ENCODE data around the gene GSTA1. TPM values are rescaled to one million over a fixed set of nuclear protein-coding genes. Genes with fewer than 3 reads are reported as not detected.
"Not testable (repeated sequence)": the region's sequence is repeated elsewhere in the genome, so short reads cannot be mapped to it uniquely, and the experiment has no call there.

Gene GSTA1
- total RNA-seq, 4 donors from 2014 or later = not detected

DNA sequence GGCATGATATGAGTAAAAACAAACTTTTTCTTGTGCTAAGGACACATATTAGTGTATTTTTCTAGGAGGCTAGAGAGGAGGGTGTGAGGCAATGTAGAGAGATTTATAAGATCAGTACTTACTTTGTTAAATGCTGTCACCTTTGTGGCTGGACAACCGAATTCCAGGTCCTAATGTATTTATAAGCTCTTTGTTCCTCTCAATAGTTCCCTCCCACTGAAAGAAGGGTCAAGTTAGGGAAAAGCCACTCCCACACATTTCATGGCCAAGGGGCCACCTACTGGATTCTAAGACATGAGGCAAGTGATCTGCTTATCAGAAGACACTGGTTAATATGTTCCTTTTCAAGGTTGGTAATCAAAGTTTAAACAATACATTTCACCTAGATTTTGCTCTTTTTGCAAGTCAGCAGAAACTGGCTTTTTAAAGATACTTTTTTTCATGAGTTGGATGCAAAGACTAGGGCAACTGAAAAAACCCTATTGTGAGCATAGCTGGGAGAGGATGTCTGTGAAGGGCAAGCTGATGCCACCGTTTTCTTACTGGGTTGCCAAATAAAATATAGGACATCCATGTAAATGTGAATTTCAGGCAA, 40.2 kb downstream of the GSTA1 start, which contains the start of gene GSTA2:
Gene GSTA2 (minus strand): TSS at position 154 of the 595 bp plus-strand sequence. CDS start 5,528 bp downstream, outside the sequence.
- H3K36me3 ChIP-seq; intact Hi-C loops (cut with DNase I); H3K27me3 ChIP-seq; H3K27ac ChIP-seq (replicated peaks in 1 of 4); DNase-seq (ENCODE audit: extremely low spot score); H3K9me3 ChIP-seq; H3K4me3 ChIP-seq; H3K4me1 ChIP-seq: not testable (repeated sequence)
- 76% methylated on average over 2 of the region's 2 CpGs for WGBS

DNA sequence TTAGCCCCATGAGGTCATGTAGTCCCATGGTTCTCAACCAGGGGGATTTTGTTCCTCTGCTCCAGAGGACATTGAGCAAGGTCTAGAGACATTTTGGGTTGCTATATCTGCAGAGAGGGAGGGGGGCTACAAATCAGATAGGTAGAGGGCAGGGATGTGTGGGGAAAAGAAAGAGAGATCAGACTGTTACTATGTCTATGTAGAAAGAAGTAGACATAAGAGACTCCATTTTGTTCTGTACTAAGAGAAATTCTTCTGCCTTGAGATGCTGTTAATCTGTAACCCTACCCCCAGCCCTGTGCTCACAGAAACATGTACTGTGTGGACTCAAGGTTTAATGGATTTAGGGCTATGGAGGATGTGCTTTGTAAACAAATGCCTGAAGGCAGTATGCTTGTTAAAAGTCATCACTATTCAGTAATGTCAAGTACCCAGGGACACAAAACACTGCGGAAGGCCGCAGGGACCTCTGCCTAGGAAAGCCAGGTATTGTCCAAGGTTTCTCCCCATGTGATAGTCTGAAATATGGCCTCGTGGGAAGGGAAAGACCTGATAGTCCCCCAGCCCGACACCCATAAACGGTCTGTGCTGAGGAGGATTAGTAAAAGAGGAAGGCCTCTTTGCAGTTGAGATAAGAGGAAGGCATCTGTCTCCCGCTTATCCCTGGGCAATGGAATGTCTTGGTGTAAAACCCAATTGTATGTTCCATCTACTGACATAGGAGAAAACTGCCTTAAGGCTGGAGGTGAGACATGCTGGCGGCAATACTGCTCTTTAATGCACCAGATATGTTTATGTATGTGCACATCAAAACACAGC, 41.7 kb downstream of the GSTA1 start:
- H3K36me3 ChIP-seq; H3K4me3 ChIP-seq; H3K27me3 ChIP-seq; H3K9me3 ChIP-seq; H3K27ac ChIP-seq (replicated peaks in 1 of 4); H3K4me1 ChIP-seq; intact Hi-C loops (cut with DNase I); DNase-seq (ENCODE audit: extremely low spot score): not testable (repeated sequence)
- WGBS = 69% methylated on average over 7 of the region's 7 CpGs

DNA sequence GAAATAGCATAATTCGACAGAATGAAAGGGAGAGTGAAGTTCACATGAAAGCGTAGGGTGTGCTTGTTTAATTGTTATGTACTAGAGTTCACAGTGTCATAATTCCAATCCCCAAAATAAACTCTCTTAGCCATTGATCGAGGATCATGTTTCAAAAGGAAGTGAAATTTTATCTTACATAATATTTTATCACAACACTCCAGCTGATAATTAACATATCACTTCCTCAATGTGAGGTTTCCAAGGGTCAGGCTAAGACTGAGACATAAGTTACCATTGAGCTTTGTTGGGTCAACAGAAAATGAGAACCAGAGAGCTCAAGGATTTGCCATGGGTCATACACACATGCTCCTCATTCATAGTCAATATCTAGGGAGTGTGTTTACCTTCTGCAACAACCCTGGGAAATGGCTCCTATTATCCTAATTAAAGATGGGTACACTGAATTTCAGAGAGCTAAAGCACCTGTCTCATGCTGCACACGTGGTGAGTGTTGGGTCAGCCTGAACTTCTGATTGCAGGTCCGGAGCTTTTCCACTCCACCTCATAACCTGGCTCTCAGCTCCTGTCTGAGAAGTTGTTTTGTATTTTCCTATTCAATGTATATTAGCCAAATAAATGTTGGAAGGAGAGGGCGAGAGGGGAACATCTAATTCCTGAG, 43.4 kb downstream of the GSTA1 start:
- H3K4me3 ChIP-seq = no peak overlapping the region
- H3K36me3 ChIP-seq = no peaks in the 10 kb centered on the region
- 67% methylated on average over 6 of the region's 6 CpGs for WGBS
- TF ChIP-seq POLR2A (IDR thresholded peaks at IDR 0.05; ENCODE audit: low read depth) (no peak), POLR2AphosphoS5 (IDR thresholded peaks at IDR 0.05) (no peak), EP300 (IDR thresholded peaks at IDR 0.05) (no peak)
- TF ChIP-seq, protein P1, sequence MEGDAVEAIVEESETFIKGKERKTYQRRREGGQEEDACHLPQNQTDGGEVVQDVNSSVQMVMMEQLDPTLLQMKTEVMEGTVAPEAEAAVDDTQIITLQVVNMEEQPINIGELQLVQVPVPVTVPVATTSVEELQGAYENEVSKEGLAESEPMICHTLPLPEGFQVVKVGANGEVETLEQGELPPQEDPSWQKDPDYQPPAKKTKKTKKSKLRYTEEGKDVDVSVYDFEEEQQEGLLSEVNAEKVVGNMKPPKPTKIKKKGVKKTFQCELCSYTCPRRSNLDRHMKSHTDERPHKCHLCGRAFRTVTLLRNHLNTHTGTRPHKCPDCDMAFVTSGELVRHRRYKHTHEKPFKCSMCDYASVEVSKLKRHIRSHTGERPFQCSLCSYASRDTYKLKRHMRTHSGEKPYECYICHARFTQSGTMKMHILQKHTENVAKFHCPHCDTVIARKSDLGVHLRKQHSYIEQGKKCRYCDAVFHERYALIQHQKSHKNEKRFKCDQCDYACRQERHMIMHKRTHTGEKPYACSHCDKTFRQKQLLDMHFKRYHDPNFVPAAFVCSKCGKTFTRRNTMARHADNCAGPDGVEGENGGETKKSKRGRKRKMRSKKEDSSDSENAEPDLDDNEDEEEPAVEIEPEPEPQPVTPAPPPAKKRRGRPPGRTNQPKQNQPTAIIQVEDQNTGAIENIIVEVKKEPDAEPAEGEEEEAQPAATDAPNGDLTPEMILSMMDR (IDR thresholded peaks at IDR 0.05) = no peak
- H3K4me1 ChIP-seq = no peaks in the 10 kb centered on the region
- no peaks in the 10 kb centered on the region for H3K9me3 ChIP-seq
- no peaks in the 10 kb centered on the region for H3K27me3 ChIP-seq
- intact Hi-C loops (cut with DNase I) = no loop called here
- no peak overlapping the region for H3K27ac ChIP-seq (replicated peaks in 1 of 4)
- no peak for DNase-seq (ENCODE audit: extremely low spot score)

DNA sequence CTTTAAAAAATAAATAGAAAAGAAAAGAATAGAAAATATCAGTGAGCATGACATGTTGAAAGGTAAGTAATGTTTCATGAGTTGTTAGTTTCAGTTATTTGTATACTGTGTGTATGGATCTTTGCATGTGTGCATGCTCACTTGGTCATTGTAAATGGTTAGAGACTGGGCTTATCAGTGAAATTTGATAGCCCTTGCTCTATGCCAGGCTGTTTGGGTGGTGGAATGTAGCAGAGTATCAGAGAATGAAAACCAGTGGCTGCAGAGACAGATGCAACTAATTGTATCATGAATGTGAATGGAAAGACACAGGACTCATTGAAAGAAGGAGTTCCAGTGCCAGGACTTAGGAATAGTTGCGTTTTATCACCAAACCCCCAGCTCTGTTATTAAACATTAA, 44.5 kb downstream of the GSTA1 start:
- no peaks in the 10 kb centered on the region for H3K4me1 ChIP-seq
- H3K4me3 ChIP-seq = no peak overlapping the region
- intact Hi-C loops (cut with DNase I) = no loop called here
- H3K36me3 ChIP-seq = no peaks in the 10 kb centered on the region
- H3K27me3 ChIP-seq = no peaks in the 10 kb centered on the region
- no peak for TF ChIP-seq POLR2AphosphoS5 (IDR thresholded peaks at IDR 0.05)
- no peak for TF ChIP-seq EP300 (IDR thresholded peaks at IDR 0.05)
- TF ChIP-seq, protein P1 (IDR thresholded peaks at IDR 0.05) = no peak
- TF ChIP-seq POLR2A (IDR thresholded peaks at IDR 0.05; ENCODE audit: low read depth) = no peak
- 100% methylated on average over 1 of the region's 1 CpG for WGBS
- H3K9me3 ChIP-seq = no peaks in the 10 kb centered on the region
- H3K27ac ChIP-seq (replicated peaks in 1 of 4) = no peak overlapping the region
- no peak for DNase-seq (ENCODE audit: extremely low spot score)

DNA sequence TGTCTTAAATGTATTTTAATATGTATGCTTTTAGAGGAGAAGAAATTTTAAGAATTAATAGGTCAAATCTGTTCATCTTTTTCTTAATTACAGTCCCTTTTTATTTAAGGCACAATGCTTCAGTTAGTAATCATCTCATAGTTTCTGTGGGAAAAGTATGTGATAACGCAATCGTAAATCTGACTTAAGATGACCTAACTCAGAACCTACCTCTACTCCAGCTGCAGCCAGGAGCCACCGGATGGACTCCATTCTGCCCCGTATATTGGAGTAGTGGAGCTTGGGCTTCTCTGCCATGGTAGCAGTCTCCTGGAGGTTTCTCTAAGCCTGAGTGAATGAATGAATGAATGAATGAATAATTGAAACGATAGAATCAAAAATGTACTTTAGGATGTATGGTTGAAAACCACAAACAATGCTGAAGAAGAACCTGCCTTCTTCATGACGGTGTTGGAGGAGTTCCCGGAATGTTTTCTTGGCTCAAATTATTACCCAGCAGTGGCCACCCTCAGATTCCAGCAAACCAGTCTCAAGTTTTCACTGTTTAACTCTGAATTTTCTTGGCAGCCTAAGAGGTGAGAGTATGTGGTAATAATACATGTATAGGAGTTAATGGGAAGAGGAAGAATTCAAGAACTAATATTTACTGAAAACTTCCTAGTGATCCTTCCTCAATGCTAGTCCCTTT, 45.8 kb downstream of the GSTA1 start:
- H3K36me3 ChIP-seq; DNase-seq (ENCODE audit: extremely low spot score); H3K27ac ChIP-seq (replicated peaks in 1 of 4); H3K27me3 ChIP-seq; intact Hi-C loops (cut with DNase I); H3K9me3 ChIP-seq; H3K4me1 ChIP-seq; H3K4me3 ChIP-seq: not testable (repeated sequence)
- 76% methylated on average over 7 of the region's 7 CpGs for WGBS

DNA sequence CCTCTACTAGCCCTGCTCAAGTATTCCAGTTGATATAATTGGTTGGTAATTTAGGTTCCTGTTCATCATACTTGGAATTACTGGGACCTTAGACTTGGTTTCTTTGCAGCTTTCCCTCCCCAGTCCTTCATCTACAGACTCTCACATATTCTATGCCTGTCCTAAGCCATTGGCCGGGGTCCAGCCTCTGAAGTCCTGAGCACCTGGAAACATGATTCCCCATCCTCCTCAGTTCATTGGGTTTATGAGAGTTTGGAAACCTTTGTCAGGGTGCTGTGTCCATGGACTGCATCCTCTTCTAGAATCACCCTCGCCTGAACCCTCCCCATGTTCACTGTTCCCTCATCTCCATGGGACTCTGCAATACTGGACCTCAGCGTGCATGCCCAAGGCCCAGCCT, 49.2 kb downstream of the GSTA1 start:
- intact Hi-C loops (cut with DNase I) = no loop called here
- no peak overlapping the region for H3K27ac ChIP-seq (replicated peaks in 1 of 4)
- H3K27me3 ChIP-seq = no peaks in the 10 kb centered on the region
- peaks cover 0 to 14% (median 8%) of the 10 kb centered on the region in 4 donors for H3K9me3 ChIP-seq
- no peaks in the 10 kb centered on the region for H3K36me3 ChIP-seq
- no peak for TF ChIP-seq EP300 (IDR thresholded peaks at IDR 0.05)
- no peak for TF ChIP-seq POLR2AphosphoS5 (IDR thresholded peaks at IDR 0.05)
- TF ChIP-seq, protein P1 (IDR thresholded peaks at IDR 0.05) = no peak
- TF ChIP-seq POLR2A (IDR thresholded peaks at IDR 0.05; ENCODE audit: low read depth) = no peak
- WGBS = 91% methylated on average over 3 of the region's 3 CpGs
- H3K4me1 ChIP-seq = no peaks in the 10 kb centered on the region
- no peak for DNase-seq (ENCODE audit: extremely low spot score)
- no peak overlapping the region for H3K4me3 ChIP-seq

DNA sequence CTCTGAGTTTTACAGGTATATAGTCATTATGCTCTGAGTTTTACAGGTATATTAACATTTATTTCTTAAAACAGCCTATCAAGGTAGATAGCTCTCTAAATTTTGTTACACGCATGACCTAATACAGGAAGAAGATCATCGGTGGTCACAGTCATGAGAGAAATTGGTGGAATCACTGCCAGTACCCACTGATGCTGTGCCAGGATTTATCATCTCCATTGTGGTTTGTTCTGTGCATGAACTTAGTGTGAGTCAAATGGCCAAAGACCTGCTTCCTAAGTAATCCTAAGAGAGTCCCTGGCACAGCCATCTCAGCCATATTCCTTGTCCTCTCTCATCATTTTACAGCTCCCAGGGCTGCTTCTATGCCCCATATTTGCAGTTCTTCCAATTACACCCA, 50.5 kb downstream of the GSTA1 start:
- H3K4me3 ChIP-seq; H3K27me3 ChIP-seq; intact Hi-C loops (cut with DNase I); DNase-seq (ENCODE audit: extremely low spot score); H3K27ac ChIP-seq (replicated peaks in 1 of 4); H3K4me1 ChIP-seq; H3K36me3 ChIP-seq: not testable (repeated sequence)
- peaks cover 0 to 14% (median 8%) of the 10 kb centered on the region in 4 donors for H3K9me3 ChIP-seq
- 80% methylated on average over 2 of the region's 2 CpGs for WGBS
